Mammary epithelial cell (primary cell): ENCODE results near the gene PARD3.

ENCODE experiments used
- CTCF ChIP-seq, 2 donors: IDR thresholded peaks in 1 of 2; conservative IDR thresholded peaks in 1 of 2; 2 replicates each; pipeline ENCODE4 v1.5.1; 2011 to 2012; ENCODE audit warnings: inconsistent platforms in 2 of 2, low read length in 2 of 2, mild to moderate bottlenecking in 2 of 2, control low read depth in 1 of 2, low read depth in 1 of 2; ENCODE audit not compliant: insufficient read depth in 1 of 2; ENCODE audit errors: extremely low read depth in 1 of 2
- EZH2 ChIP-seq: IDR thresholded peaks from 2 replicates; pipeline ENCODE4 v1.6.1; 2012; ENCODE audit warnings: low read length, inconsistent platforms, borderline replicate concordance

DNA sequence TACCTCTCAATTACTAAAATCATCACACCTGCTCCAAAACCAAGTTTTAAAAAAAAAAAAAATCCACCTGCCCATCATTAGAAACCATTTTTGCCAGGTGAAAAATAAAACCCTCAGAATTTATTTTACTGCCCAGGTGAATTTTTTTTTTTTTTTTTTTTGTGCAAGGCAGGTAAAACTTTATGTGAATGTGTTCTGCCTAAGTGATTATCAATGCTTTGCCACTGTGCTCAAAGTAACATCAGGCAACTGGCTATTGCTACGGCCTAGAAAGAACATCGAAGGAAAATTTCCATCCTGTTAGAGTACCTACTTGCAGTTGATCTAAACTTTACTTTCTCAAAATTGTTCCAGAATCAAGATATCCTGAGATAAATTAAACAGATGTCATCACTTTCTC is 512.1 kb downstream of the PARD3 start:
- TF ChIP-seq CTCF (conservative IDR thresholded peaks at IDR 0.05 in 1 of 2, IDR thresholded peaks at IDR 0.05 in 1 of 2; ENCODE audit: extremely low read depth in 1 of 2, insufficient read depth in 1 of 2, low read depth in 1 of 2, low read length in 2 of 2) = no peak
- TF ChIP-seq EZH2 = no peak
